A549 (cell line): ENCODE data around the gene PTPA. TPM values are rescaled to one million over a fixed set of nuclear protein-coding genes. Genes with fewer than 3 reads are reported as not detected.

Experiments
- ATAC-seq, 2 experiments: fragments of 200-7000 bp in 1 of 2; fragments of >200 bp in 1 of 2; cut with Nextera tagmentation in 1 of 2; cut with Tn5 transposase in 1 of 2; 3 replicates each; pipeline versions ENCODE4 v1.8.0 to v1.9.1; 2018 to 2020; ENCODE audit warnings: mild to moderate bottlenecking in 1 of 2, moderate library complexity in 1 of 2
- CTCF ChIA-PET: fragments of 300-600 bp; sonication (Branson Sonifier 250); formaldehyde crosslinking; extraction: SDS; loops from one replicate; lab custom pipeline; 2021; ENCODE audit warnings: antibody characterized with exemption, inconsistent platforms; lab: Yijun Ruan, JAX
- POLR2A ChIA-PET: fragments of 350-600 bp; formaldehyde crosslinking; extraction: SDS; loops from one replicate; lab custom pipeline; 2021; ENCODE audit warnings: antibody characterized with exemption, inconsistent platforms; lab: Yijun Ruan, JAX
- DNase-seq, 2 experiments: peaks; one replicate each; pipeline versions ENCODE4 v3.0.0 to v3.0.0-alpha.2; 2011 to 2016; ENCODE audit warnings: low read depth in 1 of 2, low spot score in 1 of 2
- FAIRE-seq: peaks from 2 replicates; lab custom pipeline; 2011; peaks lifted over from hg19 to GRCh38; lab: Jason Lieb, UNC
- H3K27ac ChIP-seq, 2 experiments: fragments of >200 bp; sonication (Bioruptor Twin); formaldehyde crosslinking; 3 replicates each; pipeline ENCODE4 v1.5.1; 2016 to 2017
- H3K4me1 ChIP-seq: fragments of >200 bp; sonication (Bioruptor Twin); formaldehyde crosslinking; 3 replicates; pipeline ENCODE4 v1.6.1; 2016
- H3K4me2 ChIP-seq: fragments of >200 bp; sonication (Bioruptor Twin); formaldehyde crosslinking; 3 replicates; pipeline ENCODE4 v1.6.1; 2016
- H3K4me3 ChIP-seq: fragments of >200 bp; sonication (Bioruptor Twin); formaldehyde crosslinking; 3 replicates; pipeline ENCODE4 v1.5.1; 2016
- H3K9me3 ChIP-seq: fragments of >200 bp; sonication (Bioruptor Twin); formaldehyde crosslinking; 3 replicates; pipeline ENCODE4 v1.6.1; 2016
- BHLHE40 ChIP-seq: IDR thresholded peaks from 2 replicates; pipeline ENCODE4 v1.6.1; 2012; ENCODE audit warnings: low read depth, low read length, inconsistent platforms
- CHD2 ChIP-seq: fragments of 150-350 bp; IDR thresholded peaks from 2 replicates; pipeline ENCODE4 v1.6.1; 2014; ENCODE audit warnings: low read length; ENCODE audit not compliant: partially characterized antibody
- CHD4 ChIP-seq: fragments of 200-600 bp; sonication (generic); IDR thresholded peaks from 2 replicates; pipeline ENCODE4 v1.6.1; 2016; ENCODE audit warnings: antibody characterized with exemption, mild to moderate bottlenecking, borderline replicate concordance
- EHF ChIP-seq: fragments of 250-450 bp; sonication (Bioruptor Pico); IDR thresholded peaks from 2 replicates; pipeline ENCODE4 v1.5.0; 2020; ENCODE audit warnings: mild to moderate bottlenecking
- EP300 ChIP-seq, 2 experiments: fragments of >200 bp; sonication (Bioruptor Twin); formaldehyde crosslinking; IDR thresholded peaks; 2 replicates in 1 of 2; 3 replicates in 1 of 2; pipeline ENCODE4 v1.6.1; 2016 to 2017
- GATA3 ChIP-seq: IDR thresholded peaks from 2 replicates; pipeline ENCODE4 v1.6.1; 2012; ENCODE audit warnings: borderline replicate concordance
- HMGXB4 ChIP-seq: fragments of 250-450 bp; sonication (Bioruptor Pico); IDR thresholded peaks from 2 replicates; pipeline ENCODE4 v1.5.0; 2021; ENCODE audit warnings: mild to moderate bottlenecking, moderate library complexity, borderline replicate concordance
- HOXA7 ChIP-seq: fragments of 250-450 bp; sonication (Bioruptor Pico); IDR thresholded peaks from 2 replicates; pipeline ENCODE4 v1.5.0; 2020; ENCODE audit warnings: mild to moderate bottlenecking, moderate library complexity
- HOXB13 ChIP-seq: fragments of 250-450 bp; sonication (Bioruptor Pico); IDR thresholded peaks from 2 replicates; pipeline ENCODE4 v1.5.0; 2020; ENCODE audit warnings: low read depth, mild to moderate bottlenecking, moderate library complexity
- HOXB5 ChIP-seq: fragments of 250-450 bp; sonication (Bioruptor Pico); IDR thresholded peaks from 2 replicates; pipeline ENCODE4 v1.5.0; 2020; ENCODE audit warnings: mild to moderate bottlenecking, moderate library complexity
- JUN ChIP-seq, 2 experiments: fragments of >200 bp; sonication (Bioruptor Twin); formaldehyde crosslinking; IDR thresholded peaks; 2 replicates in 1 of 2; 3 replicates in 1 of 2; pipeline ENCODE4 v1.6.1; 2016 to 2017
- MYC ChIP-seq: IDR thresholded peaks from 2 replicates; pipeline ENCODE4 v1.6.1; 2012; ENCODE audit warnings: mild to moderate bottlenecking, inconsistent platforms, low read length, improper control_type of control experiment, borderline replicate concordance
- NFE2L2 ChIP-seq: fragments of 150-350 bp; conservative IDR thresholded peaks from 2 replicates; pipeline ENCODE4 v1.6.1; 2014; ENCODE audit warnings: low read length
- NPAS2 ChIP-seq: fragments of 250-450 bp; sonication (Bioruptor Pico); IDR thresholded peaks from 2 replicates; pipeline ENCODE4 v1.8.0; 2022; ENCODE audit warnings: mild to moderate bottlenecking, moderate library complexity, borderline replicate concordance
- PHF8 ChIP-seq: fragments of 200-600 bp; sonication (generic); IDR thresholded peaks from 2 replicates; pipeline ENCODE4 v1.6.1; 2016; ENCODE audit warnings: low read depth, mild to moderate bottlenecking, antibody characterized with exemption, moderate library complexity, borderline replicate concordance
- RAD21 ChIP-seq, 2 experiments: fragments of >200 bp in 1 of 2; sonication (Bioruptor Twin) in 1 of 2; formaldehyde crosslinking in 1 of 2; IDR thresholded peaks in 1 of 2; conservative IDR thresholded peaks in 1 of 2; 2 replicates in 1 of 2; 3 replicates in 1 of 2; pipeline ENCODE4 v1.6.1; 2012 to 2018; ENCODE audit warnings: inconsistent platforms in 1 of 2
- RARB ChIP-seq: fragments of 250-450 bp; sonication (Bioruptor Pico); IDR thresholded peaks from 2 replicates; pipeline ENCODE4 v1.8.0; 2021; ENCODE audit warnings: mild to moderate bottlenecking, moderate library complexity
- REST ChIP-seq: fragments of 200-600 bp; sonication (generic); IDR thresholded peaks from 2 replicates; pipeline ENCODE4 v1.6.1; 2016; ENCODE audit warnings: antibody characterized with exemption, mild to moderate bottlenecking, moderate library complexity
- SREBF2 ChIP-seq: fragments of 450-650 bp; IDR thresholded peaks from 2 replicates; pipeline ENCODE4 v1.6.1; 2014; ENCODE audit warnings: mild to moderate bottlenecking, moderate library complexity
- TFCP2L1 ChIP-seq: fragments of 250-450 bp; sonication (Bioruptor Pico); IDR thresholded peaks from 2 replicates; pipeline ENCODE4 v1.5.0; 2021; ENCODE audit warnings: mild to moderate bottlenecking
- WGBS: methylation state at CpG from one replicate; pipeline ENCODE4 v1.1.6; 2017; ENCODE audit errors: missing lambda C conversion rate; 5-methylcytosine and 5-hydroxymethylcytosine counted together
- polyA plus RNA-seq, 4 experiments: library from polyadenylated mRNA; depleted of rRNA in 3 of 4; stranded (reverse); fragments of >200 nt; fragmentation: RNase III in 1 of 4; extraction: RNeasy Plus Mini Kit Qiagen cat#74134 plus additional on column Dnase treatment in 1 of 4; gene quantifications; 2 replicates in 3 of 4; 3 replicates in 1 of 4; pipeline ENCODE4 v1.2.3, GENCODE V29; 2011 to 2017
- TF ChIP-seq, protein P1 (sequence below): IDR thresholded peaks from 2 replicates; pipeline ENCODE4 v1.6.1; 2012
- TF ChIP-seq, protein P2 (sequence below): fragments of >200 bp; sonication (Bioruptor Twin); formaldehyde crosslinking; IDR thresholded peaks from 3 replicates; pipeline ENCODE4 v1.5.1; 2016
- TF ChIP-seq, protein P3 (sequence below): fragments of >200 bp; sonication (Bioruptor Twin); formaldehyde crosslinking; IDR thresholded peaks from 2 replicates; pipeline ENCODE4 v1.6.1; 2016

Gene PTPA
- polyA plus RNA-seq, 2 of the 4 experiments (the other 2 are of a cell fraction): 140 to 161 TPM

GRCh38 chr9:129100383-129101169, 10.6 kb upstream of the PTPA start:
- no peak for ATAC-seq

GRCh38 chr9:129101279-129101678, 9.9 kb upstream of the PTPA start:
- H3K27ac ChIP-seq: no peak overlapping the region
- no peak for DNase-seq
- ATAC-seq: no peak
- no peaks in the 10 kb centered on the region for H3K4me1 ChIP-seq
- CTCF ChIA-PET: interaction anchor here (0.6 to 3.5 kb wide), 6 partner anchors 7 to 38 kb away, joined by 3 to 13 read pairs (median 3); no protein-coding TSS in a partner anchor
- no peak overlapping the region for H3K4me2 ChIP-seq
- no peak overlapping the region for H3K4me3 ChIP-seq
- no peak for FAIRE-seq
- TF ChIP-seq BHLHE40 (no peak), HOXB5 (no peak), RARB (CRISPR knock-in tag) (no peak), RAD21 (conservative IDR thresholded peaks at IDR 0.05 in 1 of 2, IDR thresholded peaks at IDR 0.05 in 1 of 2) (no peak), NPAS2 (CRISPR knock-in tag) (no peak), HMGXB4 (CRISPR knock-in tag) (no peak)
- TF ChIP-seq, protein P1, sequence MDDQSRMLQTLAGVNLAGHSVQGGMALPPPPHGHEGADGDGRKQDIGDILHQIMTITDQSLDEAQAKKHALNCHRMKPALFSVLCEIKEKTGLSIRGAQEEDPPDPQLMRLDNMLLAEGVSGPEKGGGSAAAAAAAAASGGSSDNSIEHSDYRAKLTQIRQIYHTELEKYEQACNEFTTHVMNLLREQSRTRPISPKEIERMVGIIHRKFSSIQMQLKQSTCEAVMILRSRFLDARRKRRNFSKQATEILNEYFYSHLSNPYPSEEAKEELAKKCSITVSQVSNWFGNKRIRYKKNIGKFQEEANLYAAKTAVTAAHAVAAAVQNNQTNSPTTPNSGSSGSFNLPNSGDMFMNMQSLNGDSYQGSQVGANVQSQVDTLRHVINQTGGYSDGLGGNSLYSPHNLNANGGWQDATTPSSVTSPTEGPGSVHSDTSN: no peak
- TF ChIP-seq, protein P2, sequence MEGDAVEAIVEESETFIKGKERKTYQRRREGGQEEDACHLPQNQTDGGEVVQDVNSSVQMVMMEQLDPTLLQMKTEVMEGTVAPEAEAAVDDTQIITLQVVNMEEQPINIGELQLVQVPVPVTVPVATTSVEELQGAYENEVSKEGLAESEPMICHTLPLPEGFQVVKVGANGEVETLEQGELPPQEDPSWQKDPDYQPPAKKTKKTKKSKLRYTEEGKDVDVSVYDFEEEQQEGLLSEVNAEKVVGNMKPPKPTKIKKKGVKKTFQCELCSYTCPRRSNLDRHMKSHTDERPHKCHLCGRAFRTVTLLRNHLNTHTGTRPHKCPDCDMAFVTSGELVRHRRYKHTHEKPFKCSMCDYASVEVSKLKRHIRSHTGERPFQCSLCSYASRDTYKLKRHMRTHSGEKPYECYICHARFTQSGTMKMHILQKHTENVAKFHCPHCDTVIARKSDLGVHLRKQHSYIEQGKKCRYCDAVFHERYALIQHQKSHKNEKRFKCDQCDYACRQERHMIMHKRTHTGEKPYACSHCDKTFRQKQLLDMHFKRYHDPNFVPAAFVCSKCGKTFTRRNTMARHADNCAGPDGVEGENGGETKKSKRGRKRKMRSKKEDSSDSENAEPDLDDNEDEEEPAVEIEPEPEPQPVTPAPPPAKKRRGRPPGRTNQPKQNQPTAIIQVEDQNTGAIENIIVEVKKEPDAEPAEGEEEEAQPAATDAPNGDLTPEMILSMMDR: no peak
- TF ChIP-seq, protein P3, sequence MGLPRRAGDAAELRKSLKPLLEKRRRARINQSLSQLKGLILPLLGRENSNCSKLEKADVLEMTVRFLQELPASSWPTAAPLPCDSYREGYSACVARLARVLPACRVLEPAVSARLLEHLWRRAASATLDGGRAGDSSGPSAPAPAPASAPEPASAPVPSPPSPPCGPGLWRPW: no peak
- POLR2A ChIA-PET: interaction anchor here (0.7 kb wide), 1 partner anchor 20 kb away, joined by 5 read pairs; the partner anchor contains the start of gene DOLPP1
- WGBS: 94% methylated on average over 7 of the region's 7 CpGs
- no peaks in the 10 kb centered on the region for H3K9me3 ChIP-seq

More at GRCh38 chr9:129100383-129101169, 10.6 kb upstream of the PTPA start:
- CTCF ChIA-PET: interaction anchor here (0.6 to 3.5 kb wide), 6 partner anchors 9 to 39 kb away, joined by 3 to 13 read pairs (median 3); no protein-coding TSS in a partner anchor
- WGBS: 85% methylated on average over 17 of the region's 28 CpGs
- Histone ChIP-seq H3K4me3 (no peak overlapping the region), H3K27ac (no peak overlapping the region), H3K4me1 (no peaks in the 10 kb centered on the region), H3K9me3 (no peaks in the 10 kb centered on the region), H3K4me2 (no peak overlapping the region)
- no peak for DNase-seq
- POLR2A ChIA-PET: interaction anchor here (0.7 kb wide), 1 partner anchor 20 kb away, joined by 5 read pairs; the partner anchor contains the start of gene DOLPP1
- FAIRE-seq: no peak
- TF ChIP-seq EP300 (IDR thresholded peaks at IDR 0.05) (no peak), HOXB13 (CRISPR knock-in tag) (no peak), SREBF2 (no peak), TFCP2L1 (no peak), CHD2 (no peak), JUN (IDR thresholded peaks at IDR 0.05) (no peak), REST (no peak), HOXA7 (CRISPR knock-in tag) (no peak), GATA3 (no peak), EHF (CRISPR knock-in tag) (no peak), PHF8 (no peak), HMGXB4 (CRISPR knock-in tag) (no peak), NFE2L2 (no peak), CHD4 (no peak), MYC (no peak)
